OCI-LY3 (cell line): ENCODE results near the gene BPIFB2.

Source experiments
- CTCF ChIP-seq: fragments of 200-600, 300-600 bp; sonication (generic); IDR thresholded peaks from 2 replicates; pipeline ENCODE4 v1.5.1; 2014; ENCODE audit warnings: antibody characterized with exemption, low read length, low read depth
- EZH2phosphoT487 ChIP-seq: fragments of 200-600 bp; shearing (Covaris generic); IDR thresholded peaks from 2 replicates; pipeline ENCODE4 v1.6.1; 2018; ENCODE audit warnings: antibody characterized with exemption, mixed run types, low read depth

GRCh38 chr20:33026072-33026778 is 18.7 kb downstream of the BPIFB2 start:
- no peak for TF ChIP-seq CTCF
- no peak for TF ChIP-seq EZH2phosphoT487
